HepG2 (cell line): ENCODE measurements around the gene CALML6. TPM values are rescaled to one million over a fixed set of nuclear protein-coding genes. Genes with fewer than 3 reads are reported as not detected.

ENCODE experiments used
- ATAC-seq: fragments of 200-7000 bp; cut with Tn5 transposase; 3 replicates; pipeline ENCODE4 v1.9.1; 2020; ENCODE audit warnings: mild to moderate bottlenecking, moderate library complexity
- BruUV-seq: library from RNA; stranded (reverse); fragments of 400-500 nt; replicated peaks from 2 replicates; lab custom pipeline; 2021; lab: Mats Ljungman, UMichigan
- CTCF ChIA-PET: fragments of 300-600 bp; formaldehyde crosslinking; extraction: SDS; loops from one replicate; lab custom pipeline; 2021; ENCODE audit warnings: low total read pairs, inconsistent platforms, low intra/inter-chr PET ratio; lab: Yijun Ruan, JAX
- POLR2A ChIA-PET: fragments of 350-600 bp; sonication (Branson Sonifier 250); formaldehyde crosslinking; loops from one replicate; lab custom pipeline; 2020; ENCODE audit warnings: antibody characterized with exemption, inconsistent platforms; lab: Yijun Ruan, JAX
- DNase-seq: peaks from one replicate; pipeline ENCODE4 v3.0.0-alpha.2; 2015; ENCODE audit warnings: low spot score
- FAIRE-seq: peaks from 3 replicates; lab custom pipeline; 2011; peaks lifted over from hg19 to GRCh38; lab: Jason Lieb, UNC
- H2AFZ ChIP-seq: one replicate; pipeline ENCODE4 v1.6.1; 2011; ENCODE audit warnings: low read length, inconsistent platforms
- H3K27ac ChIP-seq: fragments of 300-600 bp; 3 replicates; pipeline ENCODE4 v1.8.0; 2011; ENCODE audit warnings: mixed run types, mild to moderate bottlenecking, mixed read lengths, low read length, inconsistent platforms; ENCODE audit not compliant: insufficient read depth; ENCODE audit errors: extremely low read length
- H3K27me3 ChIP-seq, 2 experiments: fragments of 200-600 bp in 1 of 2; 2 replicates in 1 of 2; 3 replicates in 1 of 2; pipeline versions ENCODE4 v1.6.0 to v1.8.0; 2011; ENCODE audit warnings: low read length in 2 of 2, mild to moderate bottlenecking in 2 of 2, moderate library complexity in 2 of 2, inconsistent platforms in 1 of 2; ENCODE audit not compliant: insufficient read depth in 2 of 2, control insufficient read depth in 1 of 2
- H3K36me3 ChIP-seq, 2 experiments: fragments of 200-600 bp in 1 of 2; replicated peaks in 1 of 2; 2 replicates in 1 of 2; 3 replicates in 1 of 2; pipeline versions ENCODE4 v1.5.1 to v1.8.0; 2011; ENCODE audit warnings: low read length in 2 of 2, inconsistent platforms in 1 of 2; ENCODE audit not compliant: insufficient read depth in 2 of 2, control insufficient read depth in 1 of 2
- H3K4me1 ChIP-seq: 2 replicates; pipeline ENCODE4 v1.5.1; 2012; ENCODE audit warnings: low read length, inconsistent platforms; ENCODE audit not compliant: insufficient read depth
- H3K4me2 ChIP-seq: 2 replicates; pipeline ENCODE4 v1.6.0; 2011; ENCODE audit warnings: low read depth, low read length, inconsistent platforms
- H3K4me3 ChIP-seq, 3 experiments: fragments of 200-600 bp in 1 of 3; sonication (generic), shearing (Covaris generic) in 1 of 3; replicated peaks in 1 of 3; 2 replicates each; pipeline ENCODE4 v1.5.1; 2011 to 2016; ENCODE audit warnings: low read length in 3 of 3, inconsistent platforms in 2 of 3, low read depth in 2 of 3, mild to moderate bottlenecking in 2 of 3, control low read depth in 1 of 3, mixed read lengths in 1 of 3; ENCODE audit not compliant: insufficient read depth in 1 of 3
- H3K79me2 ChIP-seq: one replicate; pipeline ENCODE4 v1.6.1; 2011; ENCODE audit warnings: low read length, inconsistent platforms; ENCODE audit not compliant: insufficient read depth
- H3K9ac ChIP-seq: 2 replicates; pipeline ENCODE4 v1.6.0; 2011; ENCODE audit warnings: mild to moderate bottlenecking, low read depth, low read length, inconsistent platforms; ENCODE audit not compliant: insufficient read depth
- H3K9me3 ChIP-seq: 2 replicates; pipeline ENCODE4 v1.5.1; 2012; ENCODE audit warnings: mild to moderate bottlenecking, low read length
- H4K20me1 ChIP-seq: 2 replicates; pipeline ENCODE4 v1.6.0; 2011; ENCODE audit warnings: inconsistent platforms, mild to moderate bottlenecking, low read length, moderate library complexity; ENCODE audit not compliant: insufficient read depth
- RBM22 ChIP-seq: fragments of 200-400 bp; formaldehyde crosslinking; optimal IDR thresholded peaks from 2 replicates; pipeline ENCODE3; 2017; ENCODE audit warnings: mild to moderate bottlenecking, low read length, moderate library complexity
- ZKSCAN1 ChIP-seq: fragments of 150-350 bp; IDR thresholded peaks from 2 replicates; pipeline ENCODE4 v1.6.1; 2014; ENCODE audit warnings: low read length
- ZNF501 ChIP-seq: sonication (generic); formaldehyde crosslinking; IDR thresholded peaks from 2 replicates; pipeline ENCODE4 v1.5.1; 2020; ENCODE audit warnings: mild to moderate bottlenecking, moderate library complexity, missing genetic modification reagents
- ZNF605 ChIP-seq: sonication (generic); formaldehyde crosslinking; IDR thresholded peaks from 2 replicates; pipeline ENCODE4 v1.8.0; 2022; ENCODE audit warnings: mild to moderate bottlenecking, missing genetic modification reagents
- ZNF737 ChIP-seq: sonication (generic); formaldehyde crosslinking; IDR thresholded peaks from 2 replicates; pipeline ENCODE4 v1.5.0; 2020; ENCODE audit warnings: missing genetic modification reagents, mild to moderate bottlenecking, borderline replicate concordance
- WGBS: methylation state at CpG from one replicate; pipeline ENCODE4 v1.1.6; 2017; ENCODE audit warnings: low lambda C conversion rate; 5-methylcytosine and 5-hydroxymethylcytosine counted together
- in situ Hi-C: cut with HindIII; loops from 2 replicates; pipeline ENCODE4 v1.10.0; 2017; ENCODE audit warnings: low pct_unique_long_range_greater_than_20kb; ENCODE audit not compliant: extremely low pct_ligation_motif_present
- intact Hi-C: fragments of 100-400 bp; cut with micrococcal nuclease; formaldehyde crosslinking; loops from one replicate; pipeline ENCODE4 v1.10.0; 2022; ENCODE audit not compliant: unreplicated experiment
- polyA plus RNA-seq, 8 experiments: library from polyadenylated mRNA; depleted of rRNA in 3 of 8; stranded (reverse) in 7 of 8; unstranded in 1 of 8; fragments of >200 nt; fragmentation: Illumina TruSeq in 4 of 8; extraction: Trizol in 4 of 8; gene quantifications; 2 replicates each; pipeline versions ENCODE4 v1.2.1 to v1.2.3, GENCODE V29; 2011 to 2016; ENCODE audit warnings: low read depth in 4 of 8, missing spikeins in 1 of 8, mixed read lengths in 1 of 8; ENCODE audit not compliant: insufficient read depth in 1 of 8
- total RNA-seq, 5 experiments: library from RNA; depleted of rRNA; stranded (reverse); fragments of >200 nt; fragmentation: Illumina TruSeq; extraction: Trizol; gene quantifications; 2 replicates each; pipeline ENCODE4 v1.2.3, GENCODE V29; 2016; ENCODE audit warnings: low read depth in 1 of 5

Gene CALML6
- total and polyA plus RNA-seq, 2 of the 13 experiments (the other 11 are each of a cell fraction or from before 2014, with no cell fraction given): 0.11 to 0.12 TPM

DNA sequence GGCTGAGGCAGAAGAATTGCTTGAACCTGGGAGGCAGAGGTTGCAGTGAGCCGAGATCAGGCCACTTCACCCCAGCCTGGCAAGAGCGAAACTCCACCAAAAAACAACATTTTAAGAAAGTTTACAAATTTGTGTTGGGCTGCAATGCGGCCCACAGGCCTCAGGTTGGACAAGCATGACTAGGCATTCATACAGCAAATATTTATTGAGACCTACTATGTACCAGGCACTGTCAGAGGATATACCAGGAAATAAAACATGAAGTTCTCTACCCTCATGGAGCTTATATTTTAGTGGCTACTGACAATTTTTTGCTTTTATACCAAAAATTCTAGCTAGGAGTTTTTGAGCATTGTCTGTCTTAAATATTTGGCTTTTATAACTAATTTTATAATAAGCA, 47.9 kb upstream of the CALML6 start:
- Histone ChIP-seq H3K79me2 (peaks cover 87% of the 10 kb centered on the region), H3K27ac (no peak overlapping the region), H3K4me1 (peaks cover 41% of the 10 kb centered on the region), H3K9ac (no peak overlapping the region), H4K20me1 (peaks cover 71% of the 10 kb centered on the region), H3K27me3 (no peaks in the 10 kb centered on the region), H3K9me3 (no peaks in the 10 kb centered on the region), H3K4me2 (no peak overlapping the region), H3K4me3 (no peak overlapping the region), H3K36me3 (peaks cover 0 to 6% of the 10 kb centered on the region in 2 experiments; a peak in 2 of 5 replicates), H2AFZ (no peak overlapping the region)
- intact Hi-C loops: no loop called here
- WGBS: 100% methylated on average over 3 of the region's 3 CpGs
- TF ChIP-seq ZNF605 (CRISPR knock-in tag) (no peak), ZKSCAN1 (peak; percentile 69; the same call in 1 of the 2 replicates)
- DNase-seq: no peak
- no peak for ATAC-seq
- in situ Hi-C loops: no loop called here
- ChIA-PET CTCF (no interaction called here), POLR2A (no interaction called here)
- BruUV-seq: no TSS peak
- FAIRE-seq: no peak

DNA sequence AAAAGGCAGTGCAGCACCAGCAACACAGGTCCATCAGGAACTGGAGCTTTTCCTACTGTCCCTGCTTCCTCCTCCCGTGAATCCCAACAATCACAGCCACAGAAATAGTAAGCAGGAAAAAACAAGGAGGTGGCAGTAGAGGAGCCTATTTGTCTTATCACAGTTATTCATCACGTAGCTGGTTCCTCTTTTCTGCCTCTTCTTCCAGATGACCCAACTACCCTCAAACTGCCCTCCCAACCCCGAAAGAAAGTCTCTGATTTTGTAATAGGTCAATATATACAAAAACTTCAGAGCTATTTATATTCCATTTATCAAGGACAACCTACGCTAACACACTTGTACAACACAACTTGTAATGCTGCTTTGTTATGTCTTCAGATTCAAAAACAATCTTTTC, 45.6 kb upstream of the CALML6 start:
- no peaks in the 10 kb centered on the region for H3K9me3 ChIP-seq
- intact Hi-C loops: no loop called here
- H3K27ac ChIP-seq: no peak overlapping the region
- no peak for DNase-seq
- peak; percentile 1 for TF ChIP-seq RBM22
- no peak for TF ChIP-seq ZNF737 (CRISPR knock-in tag)
- TF ChIP-seq ZNF501: no peak
- peaks cover 9 to 23% of the 10 kb centered on the region in 2 experiments; a peak in 4 of 5 replicates for H3K36me3 ChIP-seq
- H4K20me1 ChIP-seq: peaks cover 70% of the 10 kb centered on the region
- ChIA-PET CTCF (no interaction called here), POLR2A (no interaction called here)
- no peak for ATAC-seq
- no TSS peak for BruUV-seq
- H3K79me2 ChIP-seq: peaks cover 88% of the 10 kb centered on the region
- no peak overlapping the region for H3K4me3 ChIP-seq
- no peak for FAIRE-seq
- no peak overlapping the region for H3K4me2 ChIP-seq
- H3K4me1 ChIP-seq: peaks cover 39% of the 10 kb centered on the region
- no peak overlapping the region for H2AFZ ChIP-seq
- no peaks in the 10 kb centered on the region for H3K27me3 ChIP-seq
- no peak overlapping the region for H3K9ac ChIP-seq
- in situ Hi-C loops: no loop called here
- WGBS: 91% methylated on average over 4 of the region's 4 CpGs
